GM23248 (cell line): ENCODE measurements around the gene PCDHA8. TPM values are rescaled to one million over a fixed set of nuclear protein-coding genes. Genes with fewer than 3 reads are reported as not detected.
"Not testable (repeated sequence)": the region's sequence is repeated elsewhere in the genome, so short reads cannot be mapped to it uniquely, and the experiment has no call there.

Experiments used
- DNase-seq: peaks from one replicate; pipeline ENCODE4 v3.0.0-alpha.2; 2015
- H2AFZ ChIP-seq: fragments of 200-600 bp; sonication (generic); 2 replicates; pipeline ENCODE4 v1.6.1; 2016; ENCODE audit warnings: antibody characterized with exemption
- H3F3A ChIP-seq: fragments of 200-600 bp; sonication (generic); 2 replicates; pipeline ENCODE4 v1.6.1; 2016; ENCODE audit warnings: mild to moderate bottlenecking, antibody characterized with exemption, mixed run types; ENCODE audit not compliant: insufficient read depth
- H3K27ac ChIP-seq: fragments of 200-600 bp; sonication (generic); 2 replicates; pipeline ENCODE4 v1.5.1; 2016; ENCODE audit warnings: mild to moderate bottlenecking
- H3K27me3 ChIP-seq: fragments of 200-600 bp; sonication (generic); replicated peaks from 2 replicates; pipeline ENCODE4 v1.6.1; 2016; ENCODE audit warnings: mild to moderate bottlenecking; ENCODE audit not compliant: insufficient read depth
- H3K36me3 ChIP-seq: fragments of 200-600 bp; sonication (generic); 2 replicates; pipeline ENCODE4 v1.6.1; 2016; ENCODE audit warnings: low read depth, mild to moderate bottlenecking
- H3K4me1 ChIP-seq: fragments of 200-600 bp; sonication (generic); 2 replicates; pipeline ENCODE4 v1.6.1; 2016; ENCODE audit warnings: mild to moderate bottlenecking; ENCODE audit not compliant: insufficient read depth
- H3K4me2 ChIP-seq: fragments of 200-600 bp; sonication (generic); one replicate; pipeline ENCODE4 v1.6.1; 2016; ENCODE audit warnings: mild to moderate bottlenecking; ENCODE audit not compliant: unreplicated experiment
- H3K4me3 ChIP-seq: fragments of 200-600 bp; sonication (generic); 2 replicates; pipeline ENCODE4 v1.5.1; 2016; ENCODE audit warnings: mild to moderate bottlenecking
- H3K79me2 ChIP-seq: fragments of 200-600 bp; sonication (generic); 2 replicates; pipeline ENCODE4 v1.6.1; 2016; ENCODE audit warnings: mild to moderate bottlenecking; ENCODE audit not compliant: insufficient read depth
- H3K9ac ChIP-seq: fragments of 200-600 bp; sonication (generic); 2 replicates; pipeline ENCODE4 v1.6.1; 2016; ENCODE audit warnings: mild to moderate bottlenecking
- H3K9me2 ChIP-seq: fragments of 200-600 bp; sonication (generic); 2 replicates; pipeline ENCODE4 v1.6.1; 2016; ENCODE audit warnings: mixed run types, mild to moderate bottlenecking, moderate library complexity; ENCODE audit not compliant: insufficient read depth
- H3K9me3 ChIP-seq: fragments of 200-600 bp; sonication (generic); one replicate; pipeline ENCODE4 v1.6.1; 2017; ENCODE audit warnings: low read depth
- H4K20me1 ChIP-seq: fragments of 200-600 bp; sonication (generic); 2 replicates; pipeline ENCODE4 v1.6.0; 2016; ENCODE audit not compliant: insufficient read depth
- EZH2 ChIP-seq: fragments of 200-600 bp; sonication (generic); IDR thresholded peaks from 2 replicates; pipeline ENCODE4 v1.6.1; 2018; ENCODE audit warnings: antibody characterized with exemption, mild to moderate bottlenecking; ENCODE audit not compliant: insufficient read depth, poor library complexity, severe bottlenecking
- EZH2phosphoT487 ChIP-seq: fragments of 200-600 bp; sonication (generic); IDR thresholded peaks from 2 replicates; pipeline ENCODE4 v1.6.1; 2018; ENCODE audit warnings: antibody characterized with exemption, moderate library complexity, mild to moderate bottlenecking, low read depth; ENCODE audit not compliant: insufficient read depth
- WGBS, 2 experiments: methylation state at CpG; one replicate each; pipeline ENCODE4 v1.1.6; 2015 to 2017; ENCODE audit warnings: low lambda C conversion rate in 2 of 2, low coverage in 1 of 2; ENCODE audit errors: missing lambda C conversion rate in 2 of 2; 5-methylcytosine and 5-hydroxymethylcytosine counted together
- in situ Hi-C: fragments of 300-500 bp; cut with MboI; formaldehyde crosslinking; loops from 2 replicates; pipeline ENCODE4 v1.15.0; 2020
- polyA plus RNA-seq: library from polyadenylated mRNA; unstranded; fragments of >200 nt; fragmentation: Nextera tagmentation; extraction: Ambion mirVana; gene quantifications from 2 replicates; pipeline ENCODE4 v1.2.1, GENCODE V29; 2016
- total RNA-seq: library from RNA; depleted of rRNA; stranded (reverse); fragments of >200 nt; shearing (Covaris generic); gene quantifications from 2 replicates; pipeline ENCODE4 v1.2.3, GENCODE V29; 2014

The PCDHA8 gene
- total and polyA plus RNA-seq, 2 experiments from 2014 or later, result not detected

- 49 to 50% methylated on average over 80 to 99 of the region's 103 CpGs for WGBS, 2 experiments
- no peaks in the 10 kb centered on the region for H3K27me3 ChIP-seq
- no peaks in the 10 kb centered on the region for H3F3A ChIP-seq
- no peak overlapping the region for H3K27ac ChIP-seq
- no peaks in the 10 kb centered on the region for H4K20me1 ChIP-seq
- TF ChIP-seq EZH2, result no peak
- TF ChIP-seq EZH2phosphoT487, result no peak
- no peaks in the 10 kb centered on the region for H3K9me3 ChIP-seq
- no peak overlapping the region for H2AFZ ChIP-seq
- no peak overlapping the region for H3K9ac ChIP-seq
- H3K79me2 ChIP-seq, result no peaks in the 10 kb centered on the region
- in situ Hi-C loops, result no loop called here
- no peaks in the 10 kb centered on the region for H3K36me3 ChIP-seq
- no peak overlapping the region for H3K4me3 ChIP-seq
- H3K4me2 ChIP-seq, result no peak overlapping the region
- H3K9me2 ChIP-seq, result no peaks in the 10 kb centered on the region
- DNase-seq, result no peak
- H3K4me1 ChIP-seq, result no peaks in the 10 kb centered on the region
These were observed 5.1 kb upstream of the PCDHA8 start for GRCh38 chr5:140835622-140836510.

- Histone ChIP-seq H3K27ac (no peak overlapping the region), H3K4me1 (no peaks in the 10 kb centered on the region), H3K4me2 (no peak overlapping the region), H3K27me3 (no peaks in the 10 kb centered on the region), H3K4me3 (no peak overlapping the region), H3K79me2 (no peaks in the 10 kb centered on the region), H3K9me2 (no peaks in the 10 kb centered on the region), H3K9ac (no peak overlapping the region), H4K20me1 (no peaks in the 10 kb centered on the region), H3K36me3 (no peaks in the 10 kb centered on the region), H3K9me3 (no peaks in the 10 kb centered on the region), H2AFZ (no peak overlapping the region), H3F3A (no peaks in the 10 kb centered on the region)
- TF ChIP-seq EZH2 (no peak), EZH2phosphoT487 (no peak)
- 49 to 52% methylated on average over 84 to 85 of the region's 87 CpGs for WGBS, 2 experiments
- in situ Hi-C loops, result no loop called here
- DNase-seq, result no peak
These were observed 2.1 kb downstream of the PCDHA8 start for GRCh38 chr5:140842798-140843733.

- not testable (repeated sequence) for H3K9me3 ChIP-seq, H4K20me1 ChIP-seq
These were observed 7.4 kb downstream of the PCDHA8 start, which contains the start of gene PCDHA9 for GRCh38 chr5:140848139-140849102. Gene PCDHA9, plus strand, starts transcription at chr5:140848382. Its CDS starts 114 bp downstream, at chr5:140848496.

GRCh38 chr5:140849831-140850634, 9.0 kb downstream of the PCDHA8 start:
- H2AFZ ChIP-seq, DNase-seq, H3K27me3 ChIP-seq, H3K9me3 ChIP-seq, H3K4me2 ChIP-seq, H3K9ac ChIP-seq, H3K36me3 ChIP-seq, H4K20me1 ChIP-seq, H3F3A ChIP-seq, H3K27ac ChIP-seq, in situ Hi-C loops, H3K79me2 ChIP-seq, H3K4me1 ChIP-seq, H3K9me2 ChIP-seq, H3K4me3 ChIP-seq: not testable (repeated sequence)
- WGBS, 2 experiments, result 47 to 49% methylated on average over 96 to 101 of the region's 101 CpGs

More at GRCh38 chr5:140848139-140849102, 7.4 kb downstream of the PCDHA8 start, which contains the start of gene PCDHA9:
- H3K9ac ChIP-seq, H3K9me2 ChIP-seq, H3K27ac ChIP-seq, H3K79me2 ChIP-seq, in situ Hi-C loops, H3K36me3 ChIP-seq, H3K4me3 ChIP-seq, H3F3A ChIP-seq, H3K4me1 ChIP-seq, H3K27me3 ChIP-seq, H3K4me2 ChIP-seq, H2AFZ ChIP-seq: not testable (repeated sequence)
- WGBS, 2 experiments, result 17 to 21% methylated on average over 29 to 38 of the region's 48 CpGs
- peak; percentile 7 for DNase-seq
